DMS53 treated with DMSO at 0.1 percent for 48 hours (cell line): Measurements from ENCODE around the gene TRMT10A.
"Not testable (repeated sequence)": the region's sequence is repeated elsewhere in the genome, so short reads cannot be mapped to it uniquely, and the experiment has no call there.

Experiments used
- DNase-seq: peaks from one replicate; lab custom pipeline; 2025; ENCODE audit not compliant: unreplicated experiment; lab: John Stamatoyannopoulos, UW

The TRMT10A gene

DNA sequence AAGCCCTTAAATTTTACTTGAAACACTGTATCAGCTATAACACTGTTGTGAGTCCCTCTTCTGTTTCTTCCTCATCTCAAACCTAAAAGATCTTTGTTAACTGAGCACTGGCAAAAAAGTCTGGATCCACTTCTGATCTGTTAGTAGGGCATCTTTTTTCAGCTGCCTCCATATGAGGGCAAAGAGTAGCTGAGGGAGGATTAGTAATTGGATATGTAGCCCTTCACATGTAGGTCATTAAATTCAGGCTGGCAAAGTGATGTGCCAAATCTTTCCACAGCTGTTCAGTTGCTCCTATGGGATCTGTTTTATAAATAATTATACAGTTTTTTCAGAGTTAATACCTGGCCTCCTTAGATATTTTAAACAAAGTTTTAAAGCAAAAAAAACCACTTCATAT is 1.1 kb upstream of the TRMT10A start:
- DNase-seq = no peak

DNA sequence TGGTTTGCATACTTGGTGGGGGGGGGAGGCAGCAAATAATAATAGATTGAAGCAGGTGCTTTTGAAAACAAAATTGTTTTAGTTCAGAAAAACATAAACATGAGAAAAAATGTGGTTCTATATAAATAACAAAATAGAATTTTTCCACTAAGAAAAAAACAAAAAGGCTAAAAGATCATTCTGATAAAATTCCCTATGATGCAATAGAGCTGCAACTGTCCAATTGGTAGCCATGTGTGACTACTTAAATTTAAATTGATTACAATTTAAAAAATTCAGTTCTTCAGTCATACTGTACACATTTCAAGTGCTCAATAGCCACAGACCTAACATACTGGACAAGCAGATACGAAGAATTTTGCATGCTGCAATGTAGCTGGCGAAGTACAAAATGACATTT is 11.0 kb downstream of the TRMT10A start:
- no peak for DNase-seq

DNA sequence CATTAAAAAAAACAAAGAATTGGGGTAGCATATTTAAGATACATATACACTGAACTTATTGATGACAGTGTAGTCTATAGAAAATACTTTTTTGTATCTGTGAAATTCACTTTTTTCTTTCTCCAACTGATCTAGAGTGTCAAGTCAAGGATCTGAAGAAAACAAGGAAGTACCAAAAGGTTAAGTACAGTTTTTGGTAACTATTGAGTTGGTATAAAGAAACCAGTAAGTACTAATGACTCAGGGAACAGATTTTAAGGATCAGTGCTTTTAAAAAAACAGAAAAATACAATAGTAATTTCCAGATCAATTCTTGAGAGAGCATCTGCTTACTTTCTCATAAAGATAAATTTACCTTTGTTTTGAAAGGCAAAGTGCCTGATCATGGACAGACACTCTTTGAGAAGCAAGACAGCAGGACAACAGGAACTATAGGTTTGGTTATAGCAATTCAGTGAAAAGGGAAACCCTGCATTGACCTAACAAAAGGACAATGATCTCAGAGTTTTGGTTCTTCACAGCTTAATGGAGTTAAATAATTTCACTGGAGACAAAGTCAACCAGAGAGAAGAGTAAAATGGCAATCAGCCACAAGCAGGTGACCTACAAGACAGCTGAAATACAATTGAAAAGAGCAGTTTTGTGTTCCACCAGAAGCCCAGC is 23.4 kb downstream of the TRMT10A start:
- no peak for DNase-seq

DNA sequence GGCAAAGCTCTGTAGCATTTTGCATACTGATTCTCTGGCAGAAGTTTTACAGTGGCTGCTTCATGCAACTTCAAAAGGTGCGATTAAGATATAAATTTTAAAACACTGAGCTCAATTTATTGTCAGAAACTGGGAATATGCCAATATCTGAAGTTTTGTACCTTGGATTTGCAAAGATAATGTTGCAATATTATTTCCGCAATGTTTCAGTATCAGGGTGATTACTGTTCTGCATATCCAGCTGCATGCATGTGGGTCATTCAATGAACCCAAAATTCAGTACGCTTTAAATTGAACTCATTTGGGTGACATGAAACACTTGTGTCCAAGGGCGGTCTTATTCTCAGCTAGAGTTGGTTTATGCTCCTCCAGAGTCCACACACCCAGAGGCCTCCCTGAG is 26.2 kb downstream of the TRMT10A start:
- DNase-seq = no peak

DNA sequence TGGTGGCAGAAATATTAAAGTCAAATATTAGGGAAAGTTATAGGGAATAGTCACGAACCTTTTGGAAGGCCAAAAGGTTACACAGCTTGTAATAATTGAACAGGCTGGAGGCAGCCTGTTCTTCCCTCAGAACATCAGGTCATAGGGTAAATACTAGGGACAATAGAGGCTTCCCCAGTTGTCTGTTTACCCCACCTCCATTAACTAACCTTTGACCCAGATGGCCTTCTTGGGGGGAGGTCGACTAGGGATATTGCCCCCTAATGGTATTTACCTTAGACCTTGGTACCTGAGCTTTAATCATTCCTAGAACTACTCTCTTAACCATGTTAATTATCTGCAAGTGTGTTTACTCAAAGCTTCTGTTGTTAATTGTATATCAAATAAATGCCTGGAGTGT is 27.0 kb downstream of the TRMT10A start:
- DNase-seq = peak; percentile 2

DNA sequence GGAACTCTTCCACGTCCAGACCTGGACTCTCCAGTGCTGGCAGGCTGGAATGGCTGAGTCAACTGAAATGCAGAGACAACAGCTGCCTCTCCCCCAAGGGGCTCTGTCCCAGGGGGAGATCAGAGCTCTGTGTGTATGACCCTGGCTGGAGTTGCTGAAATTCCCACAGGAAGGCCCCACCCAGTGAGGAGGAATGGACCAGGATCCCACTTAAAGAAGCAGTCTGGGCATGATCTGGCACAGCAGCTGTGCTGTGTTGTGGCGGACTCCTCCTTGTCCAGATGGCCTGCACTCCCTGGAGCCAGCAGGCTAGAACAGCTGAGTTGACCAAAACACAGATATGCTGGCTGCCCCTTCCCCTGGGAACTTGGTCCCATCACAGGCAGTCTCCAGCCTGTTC is 27.6 kb downstream of the TRMT10A start:
- DNase-seq = no peak

DNA sequence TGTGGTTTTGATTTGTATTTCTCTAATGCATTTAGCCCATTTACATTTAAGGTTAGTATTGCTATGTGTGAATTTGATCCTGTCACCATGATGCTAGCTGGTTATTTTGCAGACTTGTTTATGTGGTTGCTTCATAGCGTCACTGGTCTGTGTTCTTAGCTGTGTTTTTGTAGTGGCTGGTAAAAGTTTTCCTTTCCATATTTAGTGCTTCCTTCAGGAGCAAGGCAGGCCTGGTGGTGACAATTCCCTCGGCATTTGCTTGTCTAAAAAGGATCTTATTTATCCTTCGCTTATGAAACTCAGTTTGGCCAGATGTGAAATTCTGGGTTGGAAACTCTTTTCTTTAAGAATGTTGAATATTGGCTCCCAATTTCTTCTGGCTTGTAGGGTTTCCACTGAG is 29.1 kb downstream of the TRMT10A start:
- DNase-seq = not testable (repeated sequence)

DNA sequence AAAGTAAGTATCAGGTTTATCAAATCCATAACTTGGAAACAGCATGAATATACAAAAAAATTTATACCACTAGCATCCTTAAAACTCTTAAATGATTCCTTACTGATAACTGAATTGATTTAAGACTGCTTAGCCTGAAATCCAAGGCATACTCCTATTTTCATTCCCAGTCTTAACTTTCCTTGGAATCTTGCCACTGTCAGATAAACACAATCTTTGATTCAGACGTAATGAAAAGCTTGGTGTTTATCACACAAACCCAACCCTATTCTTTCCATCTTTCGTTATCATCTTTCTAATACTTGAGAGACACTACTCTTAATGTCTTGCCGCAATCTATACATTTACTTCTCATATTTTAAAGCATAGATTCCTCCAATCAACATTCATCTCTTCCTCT is 33.9 kb downstream of the TRMT10A start:
- DNase-seq = no peak

DNA sequence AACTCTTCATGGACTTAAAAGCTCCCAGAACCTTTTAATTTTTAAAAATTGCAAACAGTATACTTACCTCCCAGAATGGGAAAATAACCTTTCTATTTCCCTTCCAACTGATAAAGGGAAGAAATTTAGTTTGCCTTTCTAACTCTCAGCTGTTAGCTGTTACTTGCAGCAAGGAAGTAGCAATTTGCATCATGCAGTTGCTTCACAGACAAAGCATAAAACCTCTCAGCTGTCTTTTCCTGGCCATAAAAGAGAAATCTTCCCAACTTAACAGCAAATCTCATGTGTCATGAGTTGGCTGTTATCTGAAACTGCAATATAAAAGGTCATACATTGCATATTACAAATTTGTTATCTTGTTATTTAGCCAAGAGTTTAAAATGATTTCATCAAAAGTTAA is 34.6 kb downstream of the TRMT10A start:
- no peak for DNase-seq

DNA sequence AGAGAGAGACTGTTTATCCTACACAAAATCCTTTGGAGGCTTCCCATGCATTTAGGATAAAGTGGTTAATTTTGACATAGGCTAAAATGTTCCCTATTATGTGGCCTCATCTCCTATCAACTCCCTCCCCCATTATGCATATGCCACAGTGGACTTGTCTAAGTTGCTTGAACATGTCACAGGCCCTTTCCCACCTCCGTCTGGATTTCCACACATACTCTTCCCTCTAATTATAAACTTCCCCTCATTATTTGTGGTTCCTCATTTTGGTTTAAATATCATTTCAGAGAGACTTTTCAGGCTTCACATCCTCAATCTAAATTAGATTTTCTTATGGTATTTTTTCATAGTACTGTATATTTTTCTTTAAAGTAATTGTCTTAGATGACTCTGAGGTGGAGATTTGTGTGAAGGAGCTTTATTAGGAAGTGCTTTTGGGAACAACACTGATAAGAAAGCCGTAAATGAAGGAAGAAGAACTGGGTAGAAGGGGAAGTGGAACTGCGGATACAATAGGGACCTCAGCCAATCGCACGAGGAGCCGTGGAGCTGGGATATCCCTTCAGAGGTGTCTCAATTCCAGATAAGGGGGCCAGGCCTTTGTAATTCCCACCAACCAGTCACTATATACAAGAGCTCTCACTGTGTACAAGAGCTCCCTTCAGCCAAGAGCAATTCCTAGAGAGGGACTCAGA is 45.1 kb downstream of the TRMT10A start:
- DNase-seq = no peak

DNA sequence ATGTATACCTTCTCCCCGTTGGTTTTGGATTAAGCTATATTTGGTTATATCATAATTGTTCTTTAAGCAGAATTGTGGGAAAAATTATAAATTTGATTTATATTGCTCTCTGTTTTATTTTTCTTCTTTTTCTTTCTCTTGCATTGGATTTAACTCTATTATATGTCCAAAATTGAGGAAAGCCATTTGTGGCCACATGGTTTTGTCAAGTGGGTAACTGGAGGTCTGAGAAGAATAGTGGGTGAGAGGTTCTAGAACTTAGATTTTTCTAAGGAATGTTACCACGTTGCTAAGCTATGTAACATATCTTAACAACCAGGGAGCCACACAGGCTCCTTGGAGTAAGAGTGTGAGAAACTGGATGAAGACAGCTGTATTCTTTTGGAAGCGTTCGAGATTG is 53.1 kb downstream of the TRMT10A start, which contains the start of gene C4orf17:
TSS of gene C4orf17 (plus strand) at position 301 of the 400 bp plus-strand sequence. CDS start 2,061 bp downstream, outside the sequence.
- no peak for DNase-seq

DNA sequence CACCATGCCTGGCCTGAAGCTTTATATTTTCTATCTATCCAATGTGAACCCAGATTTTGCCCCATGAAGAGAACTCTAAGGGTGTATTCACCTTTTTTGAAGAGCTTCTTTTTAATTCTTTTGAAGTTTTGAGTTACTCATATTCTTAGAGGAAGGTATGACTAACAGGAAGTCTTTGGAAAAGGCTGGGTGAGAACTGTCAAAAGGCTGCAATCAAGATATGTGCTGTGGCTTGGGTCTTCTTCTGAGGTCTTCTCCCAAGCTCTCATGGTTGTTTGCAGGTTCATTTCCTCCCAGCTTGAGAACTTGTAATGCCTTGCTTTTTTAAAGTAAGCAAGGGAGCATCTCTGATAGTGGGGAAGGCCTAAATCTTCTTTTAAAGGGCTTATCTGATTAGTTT is 56.1 kb downstream of the TRMT10A start:
- no peak for DNase-seq

DNA sequence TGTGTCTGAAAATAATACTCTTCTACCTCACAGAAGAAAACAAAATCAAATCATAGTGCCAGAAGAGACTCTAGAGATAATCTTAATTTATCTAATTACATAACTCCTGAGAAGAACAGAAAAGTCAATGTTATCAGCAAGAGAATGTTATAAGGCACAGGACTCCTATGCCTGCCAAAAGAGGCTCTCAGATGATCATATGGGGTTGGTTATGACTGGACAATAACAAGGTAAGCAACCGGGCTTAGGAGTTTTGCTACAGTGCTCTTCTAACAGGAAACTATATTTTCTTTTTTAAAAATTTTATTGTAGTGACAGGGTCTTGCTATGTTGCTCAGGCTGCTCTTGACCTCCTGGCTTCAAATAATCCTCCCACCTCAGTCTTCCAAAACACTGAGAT is 56.5 kb downstream of the TRMT10A start:
- DNase-seq = no peak

DNA sequence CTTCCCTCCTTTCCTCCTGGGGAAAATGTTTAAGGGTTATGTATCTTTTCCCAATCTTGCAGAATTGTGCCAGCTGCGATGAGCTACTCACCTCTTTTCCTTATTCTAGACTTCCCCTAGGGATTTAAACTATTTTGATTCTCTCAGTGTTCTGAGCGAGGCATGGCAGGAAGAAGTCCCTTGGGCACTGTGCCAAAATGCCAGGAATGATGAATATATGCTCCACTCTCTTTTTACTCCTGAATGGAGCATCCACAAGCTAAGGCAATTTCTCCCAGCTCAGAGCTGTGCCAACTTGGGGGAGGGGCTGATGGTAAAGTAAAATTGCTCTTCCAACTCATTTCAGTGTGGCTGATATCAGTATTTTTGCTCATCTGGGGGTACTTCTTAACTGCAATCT is 57.1 kb downstream of the TRMT10A start:
- no peak for DNase-seq

DNA sequence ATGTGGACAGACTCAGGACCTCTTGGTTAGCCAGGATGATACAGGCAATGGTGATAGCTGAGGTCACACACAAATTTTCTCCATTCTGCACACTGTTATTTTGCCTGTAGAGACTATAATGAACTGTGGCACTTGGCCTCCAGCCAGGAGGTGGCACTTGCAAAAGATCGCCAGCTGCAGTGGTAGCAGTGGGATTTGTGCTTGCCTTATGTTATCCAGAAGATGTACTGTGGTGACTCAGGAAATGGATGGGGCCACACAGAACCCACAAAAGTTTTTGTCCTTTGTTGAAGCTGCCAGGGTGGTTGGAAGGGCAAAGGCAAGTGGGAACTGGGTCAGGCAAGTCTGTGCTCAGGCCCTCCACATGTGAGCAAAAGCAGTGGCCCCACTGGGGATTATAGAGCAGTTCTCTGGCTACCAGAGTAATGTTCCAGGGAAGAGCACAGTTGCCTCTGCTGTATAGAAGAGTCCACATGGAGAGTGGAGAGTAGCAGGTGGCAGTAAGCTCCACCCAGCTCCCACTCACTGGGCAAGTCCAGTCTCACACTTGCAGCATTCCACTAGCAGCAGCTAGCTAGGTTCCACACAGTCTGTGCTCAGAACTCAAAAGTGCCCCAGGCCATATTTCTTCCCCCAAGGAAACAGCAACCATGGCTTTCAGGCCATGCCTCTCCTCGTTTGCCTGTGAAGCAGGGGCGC is 58.9 kb downstream of the TRMT10A start:
- no peak for DNase-seq
